ENCODE results near the gene ZMYND8. TPM values are rescaled to one million over a fixed set of nuclear protein-coding genes. Genes with fewer than 3 reads are reported as not detected.

The ZMYND8 gene
- total and polyA plus RNA-seq, 2 of the 4 experiments (the other 2 are of a cell fraction) = 24.0 to 28.2 TPM

- TF ChIP-seq MAZ (IDR thresholded peaks at IDR 0.05; ENCODE audit: borderline replicate concordance, low read depth, low read length) (no peak), POLR2A (IDR thresholded peaks at IDR 0.05; ENCODE audit: low read depth, low read length) (no peak), FOS (IDR thresholded peaks at IDR 0.05; ENCODE audit: low read depth, low read length) (no peak), USF2 (IDR thresholded peaks at IDR 0.05; ENCODE audit: low read depth, low read length) (no peak), CEBPB (IDR thresholded peaks at IDR 0.05; ENCODE audit: low read depth, low read length) (no peak), MAFK (IDR thresholded peaks at IDR 0.05; ENCODE audit: low read depth, low read length) (no peak), RFX5 (IDR thresholded peaks at IDR 0.05; ENCODE audit: low read depth, low read length) (no peak), BHLHE40 (IDR thresholded peaks at IDR 0.05; ENCODE audit: low read depth, low read length) (no peak)
- TF ChIP-seq, protein P1, sequence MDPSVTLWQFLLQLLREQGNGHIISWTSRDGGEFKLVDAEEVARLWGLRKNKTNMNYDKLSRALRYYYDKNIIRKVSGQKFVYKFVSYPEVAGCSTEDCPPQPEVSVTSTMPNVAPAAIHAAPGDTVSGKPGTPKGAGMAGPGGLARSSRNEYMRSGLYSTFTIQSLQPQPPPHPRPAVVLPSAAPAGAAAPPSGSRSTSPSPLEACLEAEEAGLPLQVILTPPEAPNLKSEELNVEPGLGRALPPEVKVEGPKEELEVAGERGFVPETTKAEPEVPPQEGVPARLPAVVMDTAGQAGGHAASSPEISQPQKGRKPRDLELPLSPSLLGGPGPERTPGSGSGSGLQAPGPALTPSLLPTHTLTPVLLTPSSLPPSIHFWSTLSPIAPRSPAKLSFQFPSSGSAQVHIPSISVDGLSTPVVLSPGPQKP (IDR thresholded peaks at IDR 0.05; ENCODE audit: borderline replicate concordance, low read depth, low read length) = no peak
- Histone ChIP-seq H3K56ac (ENCODE audit: extremely low read depth, insufficient read depth, low read length) (no peak overlapping the region), H3K9ac (ENCODE audit: low read depth, low read length) (no peak overlapping the region), H2BK5ac (ENCODE audit: low read depth, low read length, poor library complexity, severe bottlenecking) (no peak overlapping the region), H2BK15ac (ENCODE audit: low read depth, low read length) (no peak overlapping the region), H2AK9ac (replicated peaks; ENCODE audit: low read depth, low read length, poor library complexity) (no peak overlapping the region), H3K9me3 (ENCODE audit: control insufficient read depth, insufficient read depth, low read length) (no peaks in the 10 kb centered on the region), H3K23ac (ENCODE audit: low read depth, low read length) (no peak overlapping the region), H4K91ac (ENCODE audit: insufficient read depth, low read depth, low read length) (no peak overlapping the region), H3K4me2 (ENCODE audit: low read depth, low read length) (no peak overlapping the region), H3K79me1 (ENCODE audit: low read depth in 1 of 2, low read length in 2 of 2) (peaks cover 36% of the 10 kb centered on the region in 2 experiments), H3K9me1 (ENCODE audit: insufficient read depth, low read length) (no peaks in the 10 kb centered on the region; the same call in 1 of the 2 replicates), H3K4me1 (ENCODE audit: control insufficient read depth, insufficient read depth, low read length) (peaks cover 2% of the 10 kb centered on the region; the same call in 1 of the 2 replicates), H3K14ac (replicated peaks; ENCODE audit: low read depth, low read length) (no peak overlapping the region), H4K5ac (ENCODE audit: low read depth, low read length) (no peak overlapping the region), H2AFZ (replicated peaks; ENCODE audit: low read length, poor library complexity) (no peak overlapping the region), H3K18ac (ENCODE audit: low read depth, low read length) (no peak overlapping the region), H3K36me3 (ENCODE audit: control insufficient read depth, insufficient read depth, low read length) (peaks cover 44% of the 10 kb centered on the region), H3K4me3 (ENCODE audit: insufficient read depth, low read depth, low read length) (no peak overlapping the region), H3K4ac (ENCODE audit: low read depth, low read length) (no peak overlapping the region), H4K8ac (ENCODE audit: low read depth in 2 of 2, low read length in 2 of 2) (no peak overlapping the region), H2BK120ac (ENCODE audit: low read depth, low read length) (no peak overlapping the region), H2AK5ac (ENCODE audit: low read depth, low read length) (no peak overlapping the region), H3K27me3 (ENCODE audit: control insufficient read depth, insufficient read depth, low read length) (no peaks in the 10 kb centered on the region), H2BK20ac (ENCODE audit: low read depth, low read length) (no peak overlapping the region), H3K27ac (ENCODE audit: insufficient read depth, low read length) (no peak overlapping the region), H4K20me1 (ENCODE audit: insufficient read depth, low read length) (no peaks in the 10 kb centered on the region)
- dilution Hi-C loops (cut with HindIII; ENCODE audit: low sequenced_read_pairs, unreplicated experiment) (no loop called here), intact Hi-C loops (cut with micrococcal nuclease) (no loop called here), in situ Hi-C loops (cut with MboI; ENCODE audit: low sequenced_read_pairs) (no loop called here)
- ATAC-seq (ENCODE audit: low read depth) = no peak
- no peak for DNase-seq
- no TSS peak for BruUV-seq (replicated peaks)
- WGBS, 2 experiments (ENCODE audit: extremely low coverage in 2 of 2, insufficient read length in 1 of 2) = no CpG with 5 or more reads among the region's 6 CpGs
- ChIA-PET CTCF (no interaction called here), POLR2A (ENCODE audit: unreplicated experiment) (no interaction called here)
Observed at GRCh38 chr20:47292581-47292980, 63.9 kb downstream of the ZMYND8 start.

Measured in IMR-90 (cell line).